Vagina (tissue), 2 donors: ENCODE results near the gene NOC4L.

Experiments used
- CTCF ChIP-seq, 3 experiments: fragments of 450-650 bp in 2 of 3; fragments of 200-600 bp in 1 of 3; sonication (generic) in 1 of 3; IDR thresholded peaks; one replicate each; pipeline ENCODE4 v1.5.1; 2017 to 2019; ENCODE audit warnings: antibody characterized with exemption in 3 of 3, mild to moderate bottlenecking in 2 of 3, moderate library complexity in 2 of 3
- POLR2A ChIP-seq, 2 donors: fragments of 450-650 bp; IDR thresholded peaks; one replicate each; pipeline ENCODE4 v1.6.1; 2017; ENCODE audit warnings: antibody characterized with exemption in 2 of 2, mild to moderate bottlenecking in 2 of 2, moderate library complexity in 2 of 2
- POLR2AphosphoS5 ChIP-seq, 2 donors: sonication (generic); formaldehyde crosslinking; IDR thresholded peaks; one replicate each; pipeline ENCODE4 v1.9.0; 2017; ENCODE audit warnings: antibody characterized with exemption in 2 of 2, mild to moderate bottlenecking in 2 of 2, low read depth in 1 of 2; ENCODE audit not compliant: insufficient read depth in 1 of 2

GRCh38 chr12:132182206-132182710 is 38.0 kb downstream of the NOC4L start:
- no peak for TF ChIP-seq POLR2A (IDR thresholded peaks at IDR 0.05)
- no peak for TF ChIP-seq CTCF (IDR thresholded peaks at IDR 0.05)
- no peak for TF ChIP-seq POLR2AphosphoS5 (IDR thresholded peaks at IDR 0.05; ENCODE audit: insufficient read depth in 1 of 2, low read depth in 1 of 2)
